HG03139 (cell line): ENCODE measurements around the gene SH3GLB2.
"Not testable (repeated sequence)": the region's sequence is repeated elsewhere in the genome, so short reads cannot be mapped to it uniquely, and the experiment has no call there.

Experiments used
- ATAC-seq: cut with Tn5 transposase; IDR thresholded peaks from one replicate; pipeline ENCODE4 v1.9.1; 2021; ENCODE audit not compliant: unreplicated experiment

SH3GLB2 gene

GRCh38 chr9:129054163-129054851 is 26.2 kb upstream of the SH3GLB2 start:
- ATAC-seq = no peak

GRCh38 chr9:129053020-129053419 is 24.9 kb upstream of the SH3GLB2 start:
- no peak for ATAC-seq

- no peak for ATAC-seq
These were observed 24.5 kb upstream of the SH3GLB2 start for GRCh38 chr9:129052592-129052991.

GRCh38 chr9:129042016-129042415 is 13.9 kb upstream of the SH3GLB2 start:
- no peak for ATAC-seq

GRCh38 chr9:129040113-129040643 is 12.0 kb upstream of the SH3GLB2 start:
- ATAC-seq = no peak

GRCh38 chr9:129038109-129038852 is 10.2 kb upstream of the SH3GLB2 start:
- no peak for ATAC-seq

- ATAC-seq = no peak
These were observed 9.6 kb upstream of the SH3GLB2 start for GRCh38 chr9:129037767-129038098.

GRCh38 chr9:129036923-129037766 is 9.0 kb upstream of the SH3GLB2 start:
- ATAC-seq = no peak

- ATAC-seq = peak; percentile 87
These were observed 8.3 kb upstream of the SH3GLB2 start, which contains the start of gene MIGA2 for GRCh38 chr9:129036241-129036922. MIGA2 (plus strand) TSS chr9:129036626; CDS start chr9:129040595, 3,969 bp downstream.

GRCh38 chr9:129035838-129036237 is 7.7 kb upstream of the SH3GLB2 start:
- ATAC-seq = not testable (repeated sequence)

GRCh38 chr9:129033216-129033615 is 5.1 kb upstream of the SH3GLB2 start:
- no peak for ATAC-seq

- no peak for ATAC-seq
These were observed 4.5 kb upstream of the SH3GLB2 start for GRCh38 chr9:129032541-129033159.

GRCh38 chr9:129031514-129031913 is 3.4 kb upstream of the SH3GLB2 start:
- no peak for ATAC-seq

GRCh38 chr9:129030191-129030590 is 2.1 kb upstream of the SH3GLB2 start:
- ATAC-seq = no peak

- peak; percentile 34 for ATAC-seq
These were observed 393 bp downstream of the SH3GLB2 start for GRCh38 chr9:129027685-129028191.

GRCh38 chr9:129027224-129027684 is 877 bp downstream of the SH3GLB2 start:
- no peak for ATAC-seq

- no peak for ATAC-seq
These were observed 1.5 kb downstream of the SH3GLB2 start for GRCh38 chr9:129026442-129027223.

- no peak for ATAC-seq
These were observed 4.3 kb downstream of the SH3GLB2 start for GRCh38 chr9:129023908-129024233.
